ENCODE measurements around the gene PHKB.

Gene PHKB

DNA sequence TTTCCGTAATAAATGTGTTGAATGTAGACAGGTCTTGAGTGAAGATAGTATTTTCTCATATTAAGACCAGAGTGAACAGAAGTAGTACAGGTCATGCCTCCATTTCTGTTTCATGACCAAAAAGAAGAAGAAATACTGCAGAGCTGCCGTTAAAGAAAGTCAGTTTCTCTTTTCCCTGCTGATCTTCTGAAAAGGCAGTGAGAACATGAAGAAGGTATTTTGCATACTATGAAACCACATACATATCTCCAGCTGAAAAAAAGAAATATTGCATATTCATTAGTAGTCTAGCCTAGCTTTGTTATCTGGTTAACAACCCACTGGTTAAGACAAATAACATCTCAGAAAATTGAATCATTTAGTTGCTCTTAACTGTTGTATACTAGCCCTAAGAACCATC is 138.4 kb downstream of the PHKB start:
- H3K9me3 ChIP-seq (replicated peaks; ENCODE audit: insufficient read depth, low read length): no peaks in the 10 kb centered on the region
- H3K79me2 ChIP-seq (ENCODE audit: low read length): no peaks in the 10 kb centered on the region
- no peaks in the 10 kb centered on the region; the same call in 1 of the 2 replicates for H3K36me3 ChIP-seq (replicated peaks; ENCODE audit: insufficient read depth, low read length)
- H3K4me1 ChIP-seq (ENCODE audit: low read length): no peaks in the 10 kb centered on the region
- H4K20me1 ChIP-seq (ENCODE audit: insufficient read depth, low read length): no peaks in the 10 kb centered on the region
- TF ChIP-seq, protein P1, sequence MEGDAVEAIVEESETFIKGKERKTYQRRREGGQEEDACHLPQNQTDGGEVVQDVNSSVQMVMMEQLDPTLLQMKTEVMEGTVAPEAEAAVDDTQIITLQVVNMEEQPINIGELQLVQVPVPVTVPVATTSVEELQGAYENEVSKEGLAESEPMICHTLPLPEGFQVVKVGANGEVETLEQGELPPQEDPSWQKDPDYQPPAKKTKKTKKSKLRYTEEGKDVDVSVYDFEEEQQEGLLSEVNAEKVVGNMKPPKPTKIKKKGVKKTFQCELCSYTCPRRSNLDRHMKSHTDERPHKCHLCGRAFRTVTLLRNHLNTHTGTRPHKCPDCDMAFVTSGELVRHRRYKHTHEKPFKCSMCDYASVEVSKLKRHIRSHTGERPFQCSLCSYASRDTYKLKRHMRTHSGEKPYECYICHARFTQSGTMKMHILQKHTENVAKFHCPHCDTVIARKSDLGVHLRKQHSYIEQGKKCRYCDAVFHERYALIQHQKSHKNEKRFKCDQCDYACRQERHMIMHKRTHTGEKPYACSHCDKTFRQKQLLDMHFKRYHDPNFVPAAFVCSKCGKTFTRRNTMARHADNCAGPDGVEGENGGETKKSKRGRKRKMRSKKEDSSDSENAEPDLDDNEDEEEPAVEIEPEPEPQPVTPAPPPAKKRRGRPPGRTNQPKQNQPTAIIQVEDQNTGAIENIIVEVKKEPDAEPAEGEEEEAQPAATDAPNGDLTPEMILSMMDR (IDR thresholded peaks at IDR 0.05; ENCODE audit: low read length): no peak
- no peak for TF ChIP-seq EZH2 (optimal IDR thresholded peaks at IDR 0.05; ENCODE audit: low read depth, low read length)
- no peak for TF ChIP-seq EZH2phosphoT487 (IDR thresholded peaks at IDR 0.05; ENCODE audit: low read length)
- no peaks in the 10 kb centered on the region for H3K27me3 ChIP-seq (replicated peaks; ENCODE audit: insufficient read depth, low read length)
- DNase-seq: no peak
- no peak overlapping the region for H3K27ac ChIP-seq (ENCODE audit: low read length)
- no peaks in the 10 kb centered on the region for H3F3A ChIP-seq (ENCODE audit: insufficient read depth, low read length)
- H3K4me2 ChIP-seq (ENCODE audit: low read depth, low read length): no peak overlapping the region
- no peak overlapping the region for H3K9ac ChIP-seq (ENCODE audit: low read length)
- H3K4me3 ChIP-seq (ENCODE audit: low read length): no peak overlapping the region
- H2AFZ ChIP-seq (ENCODE audit: low read length): no peak overlapping the region
- no peaks in the 10 kb centered on the region for H3K9me2 ChIP-seq (replicated peaks; ENCODE audit: insufficient read depth, low read length)

DNA sequence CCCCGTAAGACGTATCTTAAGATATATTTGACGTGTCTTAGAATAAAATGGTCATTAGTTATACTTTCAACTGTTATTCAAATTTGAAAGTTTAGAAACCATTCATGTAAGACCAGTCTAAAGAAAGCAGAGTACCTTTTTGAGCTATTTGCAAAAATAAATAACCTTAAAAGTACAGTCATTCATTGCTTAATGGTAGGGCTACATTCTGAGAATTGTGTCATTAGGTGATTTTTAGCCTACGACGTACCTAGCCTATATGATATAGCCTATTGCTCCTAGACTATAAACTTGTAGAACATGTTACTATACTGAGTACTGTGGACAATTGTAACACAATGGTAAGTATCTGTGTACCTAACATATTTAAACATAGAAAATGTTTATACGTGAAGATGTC is 139.2 kb downstream of the PHKB start:
- H3K4me2 ChIP-seq (ENCODE audit: low read depth, low read length): no peak overlapping the region

DNA sequence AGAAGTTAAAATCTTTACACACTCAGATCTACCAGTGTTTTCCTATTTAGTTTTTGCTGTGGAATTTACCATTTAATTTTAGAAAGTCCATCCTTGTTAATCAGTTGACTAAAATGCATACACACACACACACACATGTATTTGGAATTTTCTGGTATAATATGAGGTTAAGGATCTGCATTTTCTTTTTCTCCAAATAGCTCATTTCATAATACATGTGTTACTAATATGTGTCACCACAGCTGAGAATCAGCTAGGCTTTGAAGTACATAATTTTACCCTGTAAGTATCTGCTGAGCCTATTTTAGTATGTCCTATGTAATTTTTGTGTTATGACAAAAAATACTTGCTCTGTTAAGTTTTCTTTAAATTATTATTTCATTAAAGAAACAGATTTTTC is 143.2 kb downstream of the PHKB start:
- DNase-seq: no peak
- Histone ChIP-seq H3K9me2 (replicated peaks; ENCODE audit: insufficient read depth, low read length) (no peaks in the 10 kb centered on the region), H3K4me2 (ENCODE audit: low read depth, low read length) (no peak overlapping the region), H3K27me3 (replicated peaks; ENCODE audit: insufficient read depth, low read length) (no peaks in the 10 kb centered on the region), H3K4me1 (ENCODE audit: low read length) (no peaks in the 10 kb centered on the region), H3K9me3 (replicated peaks; ENCODE audit: insufficient read depth, low read length) (no peaks in the 10 kb centered on the region), H2AFZ (ENCODE audit: low read length) (no peak overlapping the region), H3K9ac (ENCODE audit: low read length) (no peak overlapping the region), H3K27ac (ENCODE audit: low read length) (no peak overlapping the region), H3K4me3 (ENCODE audit: low read length) (no peak overlapping the region), H4K20me1 (ENCODE audit: insufficient read depth, low read length) (no peaks in the 10 kb centered on the region), H3K36me3 (replicated peaks; ENCODE audit: insufficient read depth, low read length) (no peaks in the 10 kb centered on the region), H3K79me2 (ENCODE audit: low read length) (no peaks in the 10 kb centered on the region), H3F3A (ENCODE audit: insufficient read depth, low read length) (no peaks in the 10 kb centered on the region)
- TF ChIP-seq EZH2phosphoT487 (IDR thresholded peaks at IDR 0.05; ENCODE audit: low read length) (no peak), EZH2 (optimal IDR thresholded peaks at IDR 0.05; ENCODE audit: low read depth, low read length) (no peak)
- TF ChIP-seq, protein P1 (IDR thresholded peaks at IDR 0.05; ENCODE audit: low read length): no peak

More for the DNA sequence above, 139.2 kb downstream of the PHKB start:
- no peaks in the 10 kb centered on the region; the same call in 1 of the 2 replicates for H3K36me3 ChIP-seq (replicated peaks; ENCODE audit: insufficient read depth, low read length)
- H3F3A ChIP-seq (ENCODE audit: insufficient read depth, low read length): no peaks in the 10 kb centered on the region
- no peak overlapping the region for H3K4me3 ChIP-seq (ENCODE audit: low read length)
- no peak for DNase-seq
- no peaks in the 10 kb centered on the region for H3K27me3 ChIP-seq (replicated peaks; ENCODE audit: insufficient read depth, low read length)
- no peak overlapping the region for H3K9ac ChIP-seq (ENCODE audit: low read length)
- H3K27ac ChIP-seq (ENCODE audit: low read length): no peak overlapping the region
- no peak overlapping the region for H2AFZ ChIP-seq (ENCODE audit: low read length)
- H4K20me1 ChIP-seq (ENCODE audit: insufficient read depth, low read length): no peaks in the 10 kb centered on the region
- H3K79me2 ChIP-seq (ENCODE audit: low read length): no peaks in the 10 kb centered on the region
- TF ChIP-seq EZH2phosphoT487 (IDR thresholded peaks at IDR 0.05; ENCODE audit: low read length): no peak
- TF ChIP-seq, protein P1 (IDR thresholded peaks at IDR 0.05; ENCODE audit: low read length): no peak
- TF ChIP-seq EZH2 (optimal IDR thresholded peaks at IDR 0.05; ENCODE audit: low read depth, low read length): no peak
- no peaks in the 10 kb centered on the region for H3K9me3 ChIP-seq (replicated peaks; ENCODE audit: insufficient read depth, low read length)
- no peaks in the 10 kb centered on the region for H3K4me1 ChIP-seq (ENCODE audit: low read length)
- H3K9me2 ChIP-seq (replicated peaks; ENCODE audit: insufficient read depth, low read length): no peaks in the 10 kb centered on the region

All from MM.1S (cell line).